Measurements from ENCODE around the gene B4GALNT3. TPM values are rescaled to one million over a fixed set of nuclear protein-coding genes. Genes with fewer than 3 reads are reported as not detected.

The B4GALNT3 gene
- total RNA-seq, 2 experiments from 2014 or later = 6.1 to 7.0 TPM

- no peak for DNase-seq
- H3K27me3 Mint-ChIP-seq = peaks cover 12% of the 10 kb centered on the region
- CTCF ChIA-PET = interaction anchor here (0.6 to 2.7 kb wide), 5 partner anchors 7 to 49 kb away, joined by 3 to 12 read pairs (median 3); no protein-coding TSS in a partner anchor
Observed at GRCh38 chr12:501722-502447, 42.1 kb downstream of the B4GALNT3 start.

GRCh38 chr12:503111-503761 lies 43.5 kb downstream of the B4GALNT3 start:
- Mint-ChIP-seq H3K4me1 (peaks cover 12% of the 10 kb centered on the region), H3K4me3 (no peak overlapping the region), H3K9me3 (no peaks in the 10 kb centered on the region), H3K27ac (no peak overlapping the region), H3K36me3 (ENCODE audit: low read depth) (no peaks in the 10 kb centered on the region), H3K27me3 (peaks cover 12% of the 10 kb centered on the region)
- DNase-seq = no peak
- ChIA-PET POLR2A (no interaction called here), CTCF (interaction anchor here (0.7 to 2.7 kb wide), 6 partner anchors 9 to 615 kb away, joined by 3 to 12 read pairs (median 4); no protein-coding TSS in a partner anchor)

More at GRCh38 chr12:501722-502447, 42.1 kb downstream of the B4GALNT3 start:
- POLR2A ChIA-PET = no interaction called here
- Mint-ChIP-seq H3K36me3 (ENCODE audit: low read depth) (no peaks in the 10 kb centered on the region), H3K4me3 (no peak overlapping the region), H3K27ac (no peak overlapping the region), H3K9me3 (no peaks in the 10 kb centered on the region), H3K4me1 (peaks cover 21% of the 10 kb centered on the region)

GRCh38 chr12:505221-505620 lies 45.5 kb downstream of the B4GALNT3 start:
- no peak for DNase-seq
- Mint-ChIP-seq H3K4me1 (peaks cover 10% of the 10 kb centered on the region), H3K9me3 (no peaks in the 10 kb centered on the region), H3K27ac (no peak overlapping the region), H3K36me3 (ENCODE audit: low read depth) (no peaks in the 10 kb centered on the region), H3K4me3 (no peak overlapping the region), H3K27me3 (peaks cover 12% of the 10 kb centered on the region)
- ChIA-PET CTCF (no interaction called here), POLR2A (no interaction called here)

DNA sequence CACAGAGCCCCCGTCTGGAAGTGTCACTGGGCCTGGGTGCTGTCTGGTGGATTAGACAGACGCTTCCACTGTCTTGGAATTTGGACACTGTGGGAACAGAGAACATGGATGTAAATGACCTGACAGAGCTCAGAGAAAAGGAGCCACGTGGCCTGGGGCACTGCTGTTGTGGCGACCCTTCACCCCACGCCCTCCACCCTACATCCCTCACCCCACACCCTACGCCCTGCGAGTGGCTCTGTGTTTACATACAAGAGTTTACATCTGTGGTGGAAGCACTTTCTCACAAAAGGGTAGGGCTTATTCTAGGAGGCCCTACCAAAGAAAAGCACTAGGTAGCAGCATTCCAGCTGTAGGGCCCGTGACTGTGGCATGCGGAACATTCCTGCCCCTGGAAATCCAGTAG lies 47.7 kb downstream of the B4GALNT3 start:
- H3K4me1 Mint-ChIP-seq = peaks cover 10% of the 10 kb centered on the region
- H3K27me3 Mint-ChIP-seq = peaks cover 10% of the 10 kb centered on the region
- H3K9me3 Mint-ChIP-seq = no peaks in the 10 kb centered on the region
- ChIA-PET CTCF (interaction anchor here (1.2 kb wide), 1 partner anchor 55 kb away, joined by 3 read pairs; no protein-coding TSS in a partner anchor), POLR2A (no interaction called here)
- no peaks in the 10 kb centered on the region for H3K36me3 Mint-ChIP-seq (ENCODE audit: low read depth)
- no peak overlapping the region for H3K4me3 Mint-ChIP-seq
- no peak for DNase-seq
- H3K27ac Mint-ChIP-seq = no peak overlapping the region

GRCh38 chr12:508145-508544 lies 48.4 kb downstream of the B4GALNT3 start:
- Mint-ChIP-seq H3K4me1 (peaks cover 7% of the 10 kb centered on the region), H3K36me3 (ENCODE audit: low read depth) (no peaks in the 10 kb centered on the region), H3K27me3 (peaks cover 6% of the 10 kb centered on the region), H3K27ac (no peak overlapping the region), H3K4me3 (no peak overlapping the region), H3K9me3 (no peaks in the 10 kb centered on the region)
- ChIA-PET CTCF (interaction anchor here (0.7 to 1.2 kb wide), 2 partner anchors 56 to 166 kb away, joined by 3 read pairs; no protein-coding TSS in a partner anchor), POLR2A (no interaction called here)
- DNase-seq = no peak

- CTCF ChIA-PET = interaction anchor here (0.6 to 2.6 kb wide), 5 partner anchors 11 to 716 kb away, joined by 3 to 18 read pairs (median 3); no protein-coding TSS in a partner anchor
- POLR2A ChIA-PET = no interaction called here
Observed at GRCh38 chr12:508795-509194, 49.1 kb downstream of the B4GALNT3 start.

GRCh38 chr12:509500-509899 lies 49.8 kb downstream of the B4GALNT3 start:
- peaks cover 3% of the 10 kb centered on the region for H3K27me3 Mint-ChIP-seq
- H3K36me3 Mint-ChIP-seq (ENCODE audit: low read depth) = no peaks in the 10 kb centered on the region
- POLR2A ChIA-PET = no interaction called here
- no peak overlapping the region for H3K27ac Mint-ChIP-seq
- DNase-seq = no peak
- H3K4me3 Mint-ChIP-seq = no peak overlapping the region
- H3K9me3 Mint-ChIP-seq = no peaks in the 10 kb centered on the region
- CTCF ChIA-PET = interaction anchor here (1.1 to 2.6 kb wide), 3 partner anchors 10 to 56 kb away, joined by 3 to 18 read pairs (median 8); no protein-coding TSS in a partner anchor
- H3K4me1 Mint-ChIP-seq = peaks cover 4% of the 10 kb centered on the region

More at GRCh38 chr12:508795-509194, 49.1 kb downstream of the B4GALNT3 start:
- Mint-ChIP-seq H3K27ac (no peak overlapping the region), H3K36me3 (ENCODE audit: low read depth) (no peaks in the 10 kb centered on the region), H3K9me3 (no peaks in the 10 kb centered on the region), H3K27me3 (peaks cover 3% of the 10 kb centered on the region), H3K4me3 (no peak overlapping the region), H3K4me1 (peaks cover 4% of the 10 kb centered on the region)
- DNase-seq = no peak

GRCh38 chr12:510071-510825 lies 50.5 kb downstream of the B4GALNT3 start:
- no peaks in the 10 kb centered on the region for H3K9me3 Mint-ChIP-seq
- H3K27ac Mint-ChIP-seq = no peak overlapping the region
- no peaks in the 10 kb centered on the region for H3K36me3 Mint-ChIP-seq (ENCODE audit: low read depth)
- ChIA-PET CTCF (interaction anchor here (0.7 to 2.6 kb wide), 4 partner anchors 9 to 57 kb away, joined by 3 to 18 read pairs (median 6); no protein-coding TSS in a partner anchor), POLR2A (interaction anchor here (0.6 kb wide), 1 partner anchor 63 kb away, joined by 3 read pairs; no protein-coding TSS in a partner anchor)
- no peak overlapping the region for H3K4me3 Mint-ChIP-seq
- no peaks in the 10 kb centered on the region for H3K27me3 Mint-ChIP-seq
- peaks cover 4% of the 10 kb centered on the region for H3K4me1 Mint-ChIP-seq
- DNase-seq = no peak

DNA sequence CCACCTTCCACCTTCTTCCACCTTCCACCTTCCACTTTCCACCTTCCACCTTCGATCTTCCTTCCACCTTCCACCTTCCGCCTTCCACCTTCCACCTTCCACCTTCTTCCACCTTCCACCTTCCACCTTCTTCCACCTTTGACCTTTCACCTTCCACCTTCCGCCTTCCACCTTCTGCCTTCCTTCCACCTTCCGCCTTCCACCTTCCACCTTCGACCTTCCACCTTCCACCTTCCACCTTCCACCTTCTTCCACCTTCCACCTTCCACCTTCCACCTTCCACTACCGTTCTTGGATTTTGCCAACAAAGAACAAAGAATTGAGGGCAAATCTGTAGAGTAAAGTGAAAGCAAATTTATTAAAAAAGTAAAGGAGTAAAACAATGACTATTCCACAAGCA lies 53.2 kb downstream of the B4GALNT3 start:
- Mint-ChIP-seq H3K36me3 (ENCODE audit: low read depth) (no peaks in the 10 kb centered on the region), H3K27ac (no peak overlapping the region), H3K4me1 (peaks cover 4% of the 10 kb centered on the region), H3K4me3 (no peak overlapping the region), H3K27me3 (no peaks in the 10 kb centered on the region), H3K9me3 (no peaks in the 10 kb centered on the region)
- POLR2A ChIA-PET = no interaction called here
- CTCF ChIA-PET = no interaction called here
- no peak for DNase-seq

GRCh38 chr12:513446-513845 lies 53.7 kb downstream of the B4GALNT3 start:
- CTCF ChIA-PET = no interaction called here
- no peaks in the 10 kb centered on the region for H3K36me3 Mint-ChIP-seq (ENCODE audit: low read depth)

GRCh38 chr12:517538-517937 lies 57.8 kb downstream of the B4GALNT3 start:
- Mint-ChIP-seq H3K4me1 (no peaks in the 10 kb centered on the region), H3K36me3 (ENCODE audit: low read depth) (no peaks in the 10 kb centered on the region), H3K27me3 (peaks cover 3% of the 10 kb centered on the region), H3K4me3 (no peak overlapping the region), H3K27ac (no peak overlapping the region), H3K9me3 (no peaks in the 10 kb centered on the region)
- POLR2A ChIA-PET = no interaction called here
- CTCF ChIA-PET = interaction anchor here (4.1 kb wide), 1 partner anchor 7 kb away, joined by 18 read pairs; no protein-coding TSS in a partner anchor
- DNase-seq = no peak

More at GRCh38 chr12:513446-513845, 53.7 kb downstream of the B4GALNT3 start:
- no peak for DNase-seq
- Mint-ChIP-seq H3K4me3 (no peak overlapping the region), H3K27ac (no peak overlapping the region), H3K4me1 (peaks cover 4% of the 10 kb centered on the region), H3K9me3 (no peaks in the 10 kb centered on the region), H3K27me3 (no peaks in the 10 kb centered on the region)
- POLR2A ChIA-PET = no interaction called here

GRCh38 chr12:520119-520518 lies 60.4 kb downstream of the B4GALNT3 start:
- no peak overlapping the region for H3K27ac Mint-ChIP-seq
- no peaks in the 10 kb centered on the region for H3K9me3 Mint-ChIP-seq
- ChIA-PET CTCF (interaction anchor here (0.7 to 4.1 kb wide), 5 partner anchors 10 to 1055 kb away, joined by 3 to 18 read pairs (median 4); no protein-coding TSS in a partner anchor), POLR2A (no interaction called here)
- peaks cover 3% of the 10 kb centered on the region for H3K27me3 Mint-ChIP-seq
- no peak for DNase-seq
- H3K36me3 Mint-ChIP-seq (ENCODE audit: low read depth) = no peaks in the 10 kb centered on the region
- no peak overlapping the region for H3K4me3 Mint-ChIP-seq
- H3K4me1 Mint-ChIP-seq = no peaks in the 10 kb centered on the region
